ENCODE data around the gene CDK18. TPM values are rescaled to one million over a fixed set of nuclear protein-coding genes. Genes with fewer than 3 reads are reported as not detected.

The CDK18 gene
- polyA plus RNA-seq, 1 experiment: 0.83 TPM

GRCh38 chr1:205568135-205568468 is 63.6 kb downstream of the CDK18 start:
- POLR2A ChIA-PET: no interaction called here
- Histone ChIP-seq H3K4me3 (ENCODE audit: low read depth, low read length) (no peak overlapping the region), H3K36me3 (ENCODE audit: control insufficient read depth, insufficient read depth, low read length) (no peaks in the 10 kb centered on the region), H3K27me3 (ENCODE audit: control insufficient read depth, insufficient read depth, low read length) (peaks cover 49% of the 10 kb centered on the region)
- CTCF ChIA-PET: interaction anchor here (1.5 to 2.5 kb wide), 2 partner anchors 20 to 44 kb away, joined by 5 to 8 read pairs; no protein-coding TSS in a partner anchor
- DNase-seq (ENCODE audit: low read depth): no peak
- TF ChIP-seq CTCF (IDR thresholded peaks at IDR 0.05; ENCODE audit: insufficient read depth, low read depth, low read length): no peak

- no peak for DNase-seq (ENCODE audit: low read depth)
- peak; percentile 29; the same call in 1 of the 2 replicates for TF ChIP-seq CTCF (IDR thresholded peaks at IDR 0.05; ENCODE audit: insufficient read depth, low read depth, low read length)
- ChIA-PET POLR2A (no interaction called here), CTCF (interaction anchor here (0.6 to 1.8 kb wide), 2 partner anchors 23 to 39 kb away, joined by 3 to 5 read pairs; no protein-coding TSS in a partner anchor)
- H3K27me3 ChIP-seq (ENCODE audit: control insufficient read depth, insufficient read depth, low read length): peaks cover 48% of the 10 kb centered on the region
- no peaks in the 10 kb centered on the region for H3K36me3 ChIP-seq (ENCODE audit: control insufficient read depth, insufficient read depth, low read length)
- no peak overlapping the region for H3K4me3 ChIP-seq (ENCODE audit: low read depth, low read length)
These were observed 64.2 kb downstream of the CDK18 start for GRCh38 chr1:205568469-205569361.

- POLR2A ChIA-PET: no interaction called here
- TF ChIP-seq CTCF (IDR thresholded peaks at IDR 0.05; ENCODE audit: insufficient read depth, low read depth, low read length): no peak
- CTCF ChIA-PET: interaction anchor here (1.8 kb wide), 1 partner anchor 23 kb away, joined by 5 read pairs; no protein-coding TSS in a partner anchor
- Histone ChIP-seq H3K4me3 (ENCODE audit: low read depth, low read length) (no peak overlapping the region), H3K27me3 (ENCODE audit: control insufficient read depth, insufficient read depth, low read length) (peaks cover 45% of the 10 kb centered on the region), H3K36me3 (ENCODE audit: control insufficient read depth, insufficient read depth, low read length) (no peaks in the 10 kb centered on the region)
- no peak for DNase-seq (ENCODE audit: low read depth)
These were observed 65.1 kb downstream of the CDK18 start for GRCh38 chr1:205569411-205570172.

- TF ChIP-seq CTCF (IDR thresholded peaks at IDR 0.05; ENCODE audit: insufficient read depth, low read depth, low read length): no peak
- POLR2A ChIA-PET: no interaction called here
- CTCF ChIA-PET: interaction anchor here (0.9 to 1.8 kb wide), 4 partner anchors 20 to 216 kb away, joined by 3 to 5 read pairs (median 4); no protein-coding TSS in a partner anchor
- DNase-seq (ENCODE audit: low read depth): no peak
- peaks cover 47% of the 10 kb centered on the region for H3K27me3 ChIP-seq (ENCODE audit: control insufficient read depth, insufficient read depth, low read length)
- no peaks in the 10 kb centered on the region for H3K36me3 ChIP-seq (ENCODE audit: control insufficient read depth, insufficient read depth, low read length)
- H3K4me3 ChIP-seq (ENCODE audit: low read depth, low read length): no peak overlapping the region
These were observed 65.7 kb downstream of the CDK18 start for GRCh38 chr1:205570173-205570501.

Data from BJ (cell line).